ENCODE data around the gene SCRN2. TPM values are rescaled to one million over a fixed set of nuclear protein-coding genes. Genes with fewer than 3 reads are reported as not detected.

Gene SCRN2
- polyA plus RNA-seq, 4 donors, result 31.4 to 78.5 (median 39.5) TPM

GRCh38 chr17:47808036-47808829, 32.8 kb downstream of the SCRN2 start:
- no peak for DNase-seq (ENCODE audit: low read depth in 4 of 4, low spot score in 3 of 4)

- no peak for DNase-seq (ENCODE audit: low read depth in 4 of 4, low spot score in 3 of 4)
Measured at GRCh38 chr17:47807421-47807820, 33.7 kb downstream of the SCRN2 start.

DNA sequence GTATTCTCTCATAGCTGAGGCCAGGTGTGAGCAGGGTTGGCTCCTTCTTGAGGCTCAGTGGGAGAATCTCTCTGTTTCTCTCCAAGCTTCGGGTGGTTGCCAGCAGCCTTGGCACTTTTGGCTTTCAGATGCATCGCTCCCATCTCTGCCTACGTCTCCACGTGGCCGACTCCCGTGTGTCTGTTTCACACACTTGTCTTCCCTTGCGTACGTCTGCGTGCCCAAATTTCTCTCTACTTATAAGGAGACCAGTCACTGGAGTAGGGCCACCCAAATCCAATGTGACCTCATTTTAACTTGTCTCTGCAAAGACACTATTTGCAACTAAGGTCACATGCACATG, 34.2 kb downstream of the SCRN2 start:
- no peak for DNase-seq (ENCODE audit: low read depth in 4 of 4, low spot score in 3 of 4)

DNA sequence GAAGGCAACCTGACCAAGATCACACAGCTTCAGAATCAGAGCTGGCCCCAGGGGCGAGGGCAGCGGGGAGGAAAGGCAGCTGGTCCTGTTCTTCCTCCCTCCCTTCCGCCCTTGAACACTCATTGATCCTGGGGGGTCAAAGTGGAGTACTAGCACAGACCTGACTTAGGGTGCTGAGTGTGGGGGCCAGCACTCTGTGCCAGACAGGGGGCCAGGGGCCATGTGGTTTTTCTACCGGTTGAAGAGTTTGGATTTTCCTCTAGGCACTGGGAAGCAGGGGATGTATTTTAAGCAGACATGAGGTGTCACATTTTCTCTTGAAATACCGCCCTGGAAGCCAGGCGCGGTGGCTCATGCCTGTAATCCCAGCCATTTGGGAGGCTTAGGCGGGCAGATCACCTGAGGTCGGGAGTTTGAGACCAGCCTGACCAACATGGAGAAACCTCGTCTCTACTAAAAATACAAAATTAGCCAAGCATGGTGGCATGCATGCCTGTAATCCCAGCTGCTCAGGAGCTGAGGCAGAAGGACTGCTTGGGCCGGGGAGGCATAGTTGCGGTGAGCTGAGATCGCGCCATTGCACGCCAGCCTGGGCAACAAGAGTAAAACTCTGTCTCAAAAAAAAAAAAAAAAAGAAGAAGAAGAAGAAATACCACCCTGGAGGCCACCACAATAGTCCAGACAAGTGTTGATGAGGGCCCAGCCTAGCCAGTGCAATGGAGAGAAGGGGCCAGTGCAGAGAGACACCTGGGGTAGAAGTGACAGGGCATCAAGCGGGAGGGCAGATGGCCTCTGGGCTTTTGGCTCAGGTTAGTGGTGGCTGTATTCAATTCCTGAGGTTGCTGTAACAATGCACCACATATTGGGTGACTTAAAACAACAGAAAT, 34.8 kb downstream of the SCRN2 start:
- DNase-seq (ENCODE audit: low read depth in 4 of 4, low spot score in 3 of 4), result no peak

DNA sequence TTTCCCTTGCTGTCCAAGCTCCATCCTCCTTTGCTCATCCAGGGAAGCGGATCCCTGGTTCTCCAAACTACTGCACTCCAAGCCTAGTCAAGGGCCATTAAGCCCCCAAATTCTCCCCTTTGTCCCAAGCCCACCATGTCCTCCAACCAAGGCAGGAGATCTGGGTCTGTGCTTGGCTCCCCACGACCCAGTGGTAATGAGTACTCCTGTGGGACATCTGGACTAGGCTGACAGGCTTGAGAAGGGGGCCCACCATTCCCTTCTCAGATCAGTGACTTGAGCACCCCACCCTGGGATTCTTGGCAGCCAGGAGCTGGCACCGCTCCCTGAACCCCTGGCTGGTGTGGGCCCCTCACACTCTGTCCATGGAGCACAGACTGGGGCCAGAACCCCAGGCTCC, 36.6 kb downstream of the SCRN2 start:
- no peak for DNase-seq (ENCODE audit: low read depth in 4 of 4, low spot score in 3 of 4)

DNA sequence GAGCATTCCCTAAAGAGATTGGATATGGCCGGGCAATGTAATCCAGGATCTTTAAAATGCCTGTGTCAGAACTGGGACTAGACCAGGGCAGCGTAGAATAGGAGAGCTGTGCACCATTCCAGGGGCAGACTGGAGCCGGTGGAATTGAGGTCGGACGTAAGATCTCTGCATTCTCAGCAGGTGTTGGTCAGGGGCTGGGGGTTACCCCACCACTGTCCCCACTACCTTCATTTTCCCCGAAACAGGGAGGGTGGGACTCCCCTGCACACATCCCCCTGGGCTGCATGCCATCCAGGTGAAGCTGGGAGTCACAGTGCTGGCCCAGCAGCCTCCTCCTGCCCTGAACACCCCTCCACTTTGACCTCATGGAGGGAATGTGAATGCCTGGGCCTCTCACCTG, 37.3 kb downstream of the SCRN2 start:
- no peak for DNase-seq (ENCODE audit: low read depth in 4 of 4, low spot score in 3 of 4)

GRCh38 chr17:47803201-47803600, 37.9 kb downstream of the SCRN2 start:
- no peak for DNase-seq (ENCODE audit: low read depth in 4 of 4, low spot score in 3 of 4)

- DNase-seq (ENCODE audit: low read depth in 4 of 4, low spot score in 3 of 4), result no peak
Measured at GRCh38 chr17:47802341-47803022, 38.6 kb downstream of the SCRN2 start.

DNA sequence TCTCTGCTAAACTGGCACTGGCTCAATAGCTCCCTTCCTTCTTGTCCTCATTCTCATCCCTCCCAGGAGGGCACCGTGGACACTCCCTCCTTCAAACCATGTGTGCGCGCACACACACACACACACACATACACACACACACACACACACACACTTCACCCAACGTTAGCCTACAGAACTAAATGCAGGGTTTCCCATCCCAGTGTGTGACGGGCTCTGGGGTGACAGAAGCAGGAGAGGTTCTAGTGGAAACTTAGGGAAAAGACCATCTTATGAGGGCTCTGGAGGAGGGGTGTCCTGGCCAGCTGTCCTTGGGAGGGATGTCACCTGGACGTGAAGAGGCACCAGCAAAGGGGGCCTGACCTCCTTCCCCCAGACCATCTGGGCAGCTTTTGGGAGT, 39.2 kb downstream of the SCRN2 start:
- no peak for DNase-seq (ENCODE audit: low read depth in 4 of 4, low spot score in 3 of 4)

DNA sequence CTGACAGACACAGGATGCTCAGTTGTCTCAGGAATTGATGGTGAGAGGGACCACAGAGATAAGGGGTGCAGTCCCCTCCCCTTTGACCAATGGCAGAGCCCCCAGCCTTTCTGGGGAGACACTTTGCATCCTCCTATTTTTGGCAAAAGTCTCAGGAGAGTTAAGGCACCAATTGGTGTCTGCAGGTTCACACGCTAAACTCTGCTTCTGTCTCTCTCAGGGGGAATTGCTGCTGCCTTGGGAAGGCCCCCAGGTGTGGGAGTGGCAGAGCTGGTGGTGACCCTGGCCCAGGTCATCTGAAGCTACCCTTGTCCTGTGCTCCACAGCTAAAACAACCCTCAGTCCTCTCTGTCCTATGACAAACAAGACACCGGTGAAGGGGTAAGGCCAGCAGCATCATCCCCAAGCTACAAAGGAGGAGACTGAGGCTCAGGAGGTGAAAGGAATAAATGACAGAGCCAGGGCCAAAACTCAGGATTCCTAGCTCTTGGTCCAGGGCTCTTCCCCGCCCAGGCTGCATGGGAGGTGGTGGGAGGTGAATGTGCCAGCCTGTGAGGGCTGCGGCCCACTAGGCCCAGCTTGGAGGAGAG, 39.8 kb downstream of the SCRN2 start:
- no peak for DNase-seq (ENCODE audit: low read depth in 4 of 4, low spot score in 3 of 4)

- DNase-seq (ENCODE audit: low read depth in 4 of 4, low spot score in 3 of 4), result no peak
Measured at GRCh38 chr17:47800686-47801085, 40.4 kb downstream of the SCRN2 start.

- DNase-seq (ENCODE audit: low read depth in 4 of 4, low spot score in 3 of 4), result no peak
Measured at GRCh38 chr17:47797797-47798196, 43.3 kb downstream of the SCRN2 start.

- no peak for DNase-seq (ENCODE audit: low read depth in 4 of 4, low spot score in 3 of 4)
Measured at GRCh38 chr17:47792979-47793378, 48.1 kb downstream of the SCRN2 start.

DNA sequence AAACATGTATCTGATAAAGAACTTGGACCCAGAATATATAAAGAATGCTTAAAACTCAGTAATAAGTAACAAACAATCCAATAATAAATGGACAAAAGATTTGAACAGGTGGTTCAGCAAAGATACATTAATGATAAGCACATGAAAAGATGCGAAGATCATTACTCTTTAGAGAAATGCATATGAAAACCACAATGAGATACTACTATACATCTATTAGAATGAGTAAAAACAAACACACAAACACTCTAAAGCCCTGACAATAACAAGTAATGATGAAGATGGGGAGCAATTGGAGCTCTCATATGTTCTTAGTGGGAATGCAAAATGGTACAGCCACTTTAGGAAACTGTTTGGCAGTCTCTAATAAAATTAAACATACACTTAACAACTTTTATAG, 48.6 kb downstream of the SCRN2 start:
- no peak for DNase-seq (ENCODE audit: low read depth in 4 of 4, low spot score in 3 of 4)

DNA sequence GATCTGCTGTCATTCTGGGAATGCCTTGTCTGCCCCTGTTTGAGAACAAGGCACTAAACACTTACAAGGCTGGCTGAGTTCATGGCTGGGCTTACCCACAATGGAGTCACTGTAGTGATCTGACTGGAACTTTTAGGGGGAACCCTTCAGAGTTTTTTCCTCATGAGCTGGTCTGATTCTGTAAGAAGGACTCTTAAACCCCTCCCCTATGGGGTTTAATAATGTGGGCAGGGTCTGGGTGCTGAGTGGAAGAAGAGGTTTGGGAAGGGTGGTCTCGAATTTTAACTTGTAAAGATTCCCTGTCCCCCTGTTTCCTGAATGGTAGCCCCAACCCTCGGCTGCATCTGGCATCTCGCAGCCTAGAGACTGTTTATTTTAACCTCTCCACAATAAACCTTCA, 50.0 kb downstream of the SCRN2 start:
- no peak for DNase-seq (ENCODE audit: low read depth in 4 of 4, low spot score in 3 of 4)

GRCh38 chr17:47789611-47790561, 51.2 kb downstream of the SCRN2 start:
- peak in 1 of 4 donors; percentile 19 for DNase-seq (ENCODE audit: low read depth in 4 of 4, low spot score in 3 of 4)

Measured in left renal pelvis (tissue), 4 donors.